Measurements from ENCODE around the gene TBC1D7. TPM values are rescaled to one million over a fixed set of nuclear protein-coding genes. Genes with fewer than 3 reads are reported as not detected.
"Not testable (repeated sequence)": the region's sequence is repeated elsewhere in the genome, so short reads cannot be mapped to it uniquely, and the experiment has no call there.

Gene TBC1D7
- total RNA-seq, 2 experiments from 2014 or later = 25.4 to 27.1 TPM

DNA sequence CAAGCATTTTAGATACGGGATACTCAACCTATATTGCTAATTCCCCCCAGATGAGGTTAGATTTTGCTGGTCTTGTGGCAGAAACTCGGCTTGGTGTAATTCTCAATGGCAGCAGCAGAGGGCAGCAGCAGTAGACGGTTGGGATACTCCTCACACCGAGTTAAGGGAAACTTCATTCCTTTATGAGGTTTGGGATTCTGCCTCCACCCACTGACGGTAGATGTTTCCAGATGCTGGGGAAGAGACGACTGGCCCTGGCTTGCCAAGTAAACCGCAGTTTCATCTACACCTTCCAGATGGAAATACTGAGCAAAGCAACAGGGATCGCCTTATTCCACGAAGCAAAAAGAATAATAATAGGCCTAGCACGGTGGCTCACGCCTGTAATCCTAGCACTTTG is 8.2 kb upstream of the TBC1D7 start:
- intact Hi-C loops (cut with micrococcal nuclease) = loop anchor here (1.0 to 2.0 kb wide), 10 partner anchors 20 to 730 kb away; partner anchors contain the start of gene GFOD1
- Mint-ChIP-seq H3K4me1 (ENCODE audit: low read depth) (peaks cover 8% of the 10 kb centered on the region), H3K27me3 (ENCODE audit: low read depth) (no peaks in the 10 kb centered on the region), H3K36me3 (ENCODE audit: low read depth) (no peaks in the 10 kb centered on the region), H3K4me3 (no peak overlapping the region), H3K27ac (no peak overlapping the region), H3K9me3 (no peaks in the 10 kb centered on the region)
- CTCF ChIA-PET = interaction anchor here (0.8 to 1.8 kb wide), 5 partner anchors 8 to 238 kb away, joined by 3 to 19 read pairs (median 5); partner anchors contain the start of genes SIRT5 and TBC1D7
- DNase-seq = peak; percentile 82

DNA sequence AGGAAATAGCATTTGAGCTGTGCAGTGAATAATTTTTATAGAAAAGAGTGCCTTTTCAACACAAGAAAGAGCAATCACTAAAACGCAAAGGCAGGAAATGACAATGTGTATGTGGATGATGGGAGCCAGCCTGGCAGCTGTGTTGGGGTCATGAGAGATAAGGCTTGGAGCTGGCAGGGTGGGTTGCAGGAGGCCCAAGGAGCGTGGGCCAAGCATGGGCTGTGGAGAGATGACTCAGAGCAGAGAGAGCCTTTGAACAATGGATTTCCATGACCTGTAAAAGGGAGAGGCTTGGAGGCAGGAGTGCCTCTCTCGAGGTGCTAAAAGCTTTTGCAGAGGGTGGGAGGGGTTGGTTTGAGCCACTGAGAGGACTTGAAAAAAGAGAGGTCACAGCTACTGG is 6.6 kb upstream of the TBC1D7 start:
- Mint-ChIP-seq H3K9me3 (no peaks in the 10 kb centered on the region), H3K4me3 (no peak overlapping the region), H3K4me1 (ENCODE audit: low read depth) (peaks cover 5% of the 10 kb centered on the region), H3K36me3 (ENCODE audit: low read depth) (no peaks in the 10 kb centered on the region), H3K27ac (no peak overlapping the region), H3K27me3 (ENCODE audit: low read depth) (no peaks in the 10 kb centered on the region)
- no peak for DNase-seq
- intact Hi-C loops (cut with micrococcal nuclease) = loop anchor here (5.0 kb wide), 1 partner anchor 443 kb away; no protein-coding TSS in a partner anchor
- CTCF ChIA-PET = interaction anchor here (0.7 to 4.8 kb wide), 7 partner anchors 140 to 446 kb away, joined by 3 to 32 read pairs (median 3); partner anchors contain the start of gene SIRT5

DNA sequence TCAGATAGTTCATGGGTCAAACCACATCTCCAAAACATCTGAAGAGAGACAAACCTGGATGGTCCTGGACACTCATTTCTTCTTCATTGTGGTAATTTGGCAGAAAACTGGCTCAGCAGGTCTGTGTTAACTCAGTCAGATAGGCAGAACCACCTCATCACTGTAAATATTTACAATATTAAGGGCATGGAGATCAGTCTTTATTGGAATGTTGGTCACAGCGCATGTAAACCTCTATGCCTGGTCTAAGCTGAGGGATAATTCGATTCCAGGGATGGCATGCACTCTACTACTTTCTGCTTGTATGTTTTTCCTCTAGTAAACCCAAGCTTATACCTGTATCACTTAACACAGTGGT is 4.0 kb upstream of the TBC1D7 start:
- CTCF ChIA-PET = interaction anchor here (1.0 to 4.8 kb wide), 10 partner anchors 9 to 735 kb away, joined by 3 to 32 read pairs (median 4); partner anchors contain the start of genes NOL7 and SIRT5
- H3K9me3 Mint-ChIP-seq = no peaks in the 10 kb centered on the region
- peaks cover 13% of the 10 kb centered on the region for H3K4me1 Mint-ChIP-seq (ENCODE audit: low read depth)
- H3K36me3 Mint-ChIP-seq (ENCODE audit: low read depth) = no peaks in the 10 kb centered on the region
- no peak overlapping the region for H3K4me3 Mint-ChIP-seq
- intact Hi-C loops (cut with micrococcal nuclease) = loop anchor here (5.0 kb wide), 1 partner anchor 440 kb away; no protein-coding TSS in a partner anchor
- H3K27me3 Mint-ChIP-seq (ENCODE audit: low read depth) = no peaks in the 10 kb centered on the region
- no peak overlapping the region for H3K27ac Mint-ChIP-seq
- DNase-seq = no peak

DNA sequence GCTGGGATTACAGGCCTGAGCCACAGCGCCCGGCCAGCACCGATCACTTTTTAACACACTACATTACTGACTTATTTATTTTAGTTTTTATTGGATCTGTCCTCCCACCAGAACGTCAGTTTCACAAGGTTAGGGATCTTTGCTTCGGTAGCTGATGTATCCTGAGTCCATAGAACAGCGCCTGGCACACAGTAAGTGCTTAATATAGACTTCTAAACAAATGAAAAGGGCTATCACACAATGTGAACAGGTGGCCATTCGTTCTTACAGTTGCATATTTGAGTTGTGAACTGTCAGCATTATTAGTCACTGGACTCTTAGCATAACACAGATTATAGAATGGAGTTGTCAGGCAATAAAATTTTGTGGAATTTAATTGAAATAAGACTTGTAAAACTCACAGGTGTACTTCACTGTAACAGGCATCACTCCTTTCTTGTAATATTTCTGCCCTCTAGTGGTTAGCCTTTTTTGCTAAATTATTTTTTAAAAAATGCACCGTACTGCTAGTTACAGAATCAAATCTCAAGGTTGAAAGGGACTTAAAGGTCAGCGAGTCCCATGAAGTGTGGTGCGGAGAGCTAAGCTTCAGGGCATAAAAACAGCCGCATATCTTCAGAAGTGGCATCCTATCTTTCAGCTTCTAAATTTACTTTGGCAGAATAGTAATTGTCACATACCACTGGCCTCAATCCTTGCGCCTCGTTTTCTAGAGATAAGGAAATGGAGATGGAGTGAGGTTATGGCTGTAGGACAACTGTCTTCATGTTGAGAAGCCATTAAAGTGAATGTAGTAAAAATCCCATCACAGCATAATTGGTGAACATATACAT is 3.4 kb upstream of the TBC1D7 start:
- H3K9me3 Mint-ChIP-seq = no peaks in the 10 kb centered on the region
- no peak for DNase-seq
- no peaks in the 10 kb centered on the region for H3K27me3 Mint-ChIP-seq (ENCODE audit: low read depth)
- CTCF ChIA-PET = interaction anchor here (0.6 to 4.8 kb wide), 16 partner anchors 10 to 1273 kb away, joined by 3 to 32 read pairs (median 4); partner anchors contain the start of genes NOL7 and SIRT5
- H3K36me3 Mint-ChIP-seq (ENCODE audit: low read depth) = no peaks in the 10 kb centered on the region
- peaks cover 16% of the 10 kb centered on the region for H3K4me1 Mint-ChIP-seq (ENCODE audit: low read depth)
- H3K4me3 Mint-ChIP-seq = no peak overlapping the region
- no peak overlapping the region for H3K27ac Mint-ChIP-seq
- intact Hi-C loops (cut with micrococcal nuclease) = loop anchor here (1.0 to 5.0 kb wide), 4 partner anchors 136 to 693 kb away; no protein-coding TSS in a partner anchor

DNA sequence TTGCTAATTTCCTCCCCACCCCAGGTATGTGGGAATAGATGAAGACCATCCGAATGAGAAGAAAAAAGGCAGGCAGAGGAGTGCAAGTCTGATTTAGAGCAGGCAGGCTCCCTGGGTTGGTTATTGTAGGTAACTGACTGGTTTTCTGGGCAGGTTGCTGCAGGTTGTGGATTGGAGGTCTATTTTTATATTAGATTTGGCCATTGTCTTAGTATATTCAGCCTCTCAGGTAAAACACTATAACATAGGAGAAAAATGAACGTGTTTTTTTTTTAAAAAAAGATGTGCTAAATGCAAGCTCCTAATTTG is 492 bp upstream of the TBC1D7 start:
- Mint-ChIP-seq H3K27ac (peak overlapping the region; percentile 93), H3K4me3 (peak overlapping the region; percentile 95), H3K27me3 (ENCODE audit: low read depth) (no peaks in the 10 kb centered on the region), H3K36me3 (ENCODE audit: low read depth) (peaks cover 16% of the 10 kb centered on the region), H3K4me1 (ENCODE audit: low read depth) (peaks cover 18% of the 10 kb centered on the region), H3K9me3 (no peaks in the 10 kb centered on the region)
- CTCF ChIA-PET = interaction anchor here (0.6 to 2.9 kb wide), 9 partner anchors 9 to 793 kb away, joined by 3 to 17 read pairs (median 3); partner anchors contain the start of gene SIRT5
- intact Hi-C loops (cut with micrococcal nuclease) = loop anchor here (1.0 to 5.0 kb wide), 7 partner anchors 26 to 485 kb away; partner anchors contain the start of gene MCUR1
- no peak for DNase-seq

DNA sequence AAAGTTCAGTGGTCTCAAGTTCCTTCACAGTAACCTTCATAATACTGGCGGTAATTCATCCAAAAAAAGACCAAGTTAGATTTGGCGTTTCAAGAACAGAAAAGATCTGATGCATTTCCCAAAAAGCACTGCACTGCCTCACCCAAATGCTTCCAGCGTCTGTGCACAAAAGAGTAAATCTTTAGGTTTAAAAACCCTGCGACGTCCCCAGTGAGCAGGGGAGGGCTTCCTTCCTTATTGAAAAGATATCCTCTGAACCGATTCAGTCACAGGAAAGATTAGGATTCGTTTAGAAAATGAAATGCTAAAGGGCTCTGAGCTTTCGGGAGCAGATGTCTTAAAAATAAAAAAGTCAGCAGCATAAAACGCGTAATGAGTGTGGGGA is 654 bp downstream of the TBC1D7 start:
- peaks cover 20% of the 10 kb centered on the region for H3K36me3 Mint-ChIP-seq (ENCODE audit: low read depth)
- peak; percentile 20 for DNase-seq
- H3K27ac Mint-ChIP-seq = peak overlapping the region; percentile 93
- no peaks in the 10 kb centered on the region for H3K9me3 Mint-ChIP-seq
- H3K4me1 Mint-ChIP-seq (ENCODE audit: low read depth) = peaks cover 18% of the 10 kb centered on the region
- CTCF ChIA-PET = interaction anchor here (0.6 to 2.9 kb wide), 7 partner anchors 19 to 690 kb away, joined by 3 to 17 read pairs (median 3); partner anchors contain the start of gene SIRT5
- H3K27me3 Mint-ChIP-seq (ENCODE audit: low read depth) = no peaks in the 10 kb centered on the region
- H3K4me3 Mint-ChIP-seq = peak overlapping the region; percentile 95
- intact Hi-C loops (cut with micrococcal nuclease) = loop anchor here (1.0 to 5.0 kb wide), 7 partner anchors 24 to 487 kb away; partner anchors contain the start of gene MCUR1

DNA sequence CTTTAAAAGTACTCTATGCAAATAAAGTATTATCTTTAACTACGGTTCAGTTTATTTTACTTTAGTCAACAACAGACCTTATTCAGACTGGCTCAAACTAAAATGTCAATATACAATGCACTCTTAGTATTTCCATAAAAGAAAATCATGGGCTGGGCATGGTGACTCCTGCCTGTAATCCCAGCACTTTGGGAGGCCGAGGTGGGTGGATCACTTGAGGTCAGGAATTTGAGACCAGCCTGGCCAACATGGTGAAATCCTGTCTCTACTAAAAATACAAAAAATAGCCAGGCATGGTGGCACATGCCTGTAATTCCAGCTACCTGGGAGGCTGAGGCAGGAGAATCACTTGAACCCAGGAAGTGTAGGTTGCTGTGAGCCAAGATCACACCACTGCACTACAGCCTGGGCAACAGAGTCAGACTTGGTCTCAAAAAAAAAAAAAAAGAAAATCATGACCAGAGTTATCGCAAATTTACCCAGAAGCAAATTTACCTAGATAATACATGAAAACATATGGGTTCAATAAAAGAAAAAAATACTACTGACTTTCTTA is 2.2 kb downstream of the TBC1D7 start:
- CTCF ChIA-PET; H3K9me3 Mint-ChIP-seq; H3K27ac Mint-ChIP-seq; H3K4me3 Mint-ChIP-seq; DNase-seq; H3K27me3 Mint-ChIP-seq (ENCODE audit: low read depth): not testable (repeated sequence)
- intact Hi-C loops (cut with micrococcal nuclease) = loop anchor here (5.0 kb wide), 1 partner anchor 314 kb away; no protein-coding TSS in a partner anchor
- peaks cover 18% of the 10 kb centered on the region for H3K4me1 Mint-ChIP-seq (ENCODE audit: low read depth)
- H3K36me3 Mint-ChIP-seq (ENCODE audit: low read depth) = peaks cover 25% of the 10 kb centered on the region

DNA sequence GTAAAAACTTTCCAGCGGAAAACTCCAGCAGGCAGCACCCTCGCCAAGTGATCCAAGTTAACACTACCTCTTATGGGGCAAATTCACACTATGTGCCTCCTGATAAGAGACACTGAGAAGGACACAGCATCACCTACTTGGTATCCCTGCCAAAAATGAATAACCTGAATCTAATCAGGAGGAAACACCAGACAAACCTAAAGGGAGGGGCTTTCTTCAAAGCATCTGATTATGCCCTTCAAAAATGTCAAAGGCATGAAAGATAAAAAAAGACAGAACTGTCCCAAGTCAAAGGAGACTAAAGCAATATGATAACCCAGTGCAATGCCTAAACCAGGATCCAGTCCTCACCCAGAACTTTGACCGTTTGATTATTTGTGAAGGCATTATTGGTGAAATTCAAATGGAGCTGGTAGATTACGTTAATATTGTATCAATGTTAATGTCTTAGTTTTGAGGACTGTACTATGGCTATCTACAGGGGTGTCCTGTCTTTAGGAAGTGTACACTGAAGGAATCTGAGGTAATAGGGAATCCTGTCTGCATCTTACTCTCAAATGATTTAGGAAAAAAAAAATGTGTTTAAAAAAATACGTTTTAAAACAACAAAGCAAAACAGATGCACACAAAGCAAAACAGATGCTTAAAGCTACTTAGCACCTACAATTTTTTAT is 8.3 kb downstream of the TBC1D7 start:
- H3K36me3 Mint-ChIP-seq (ENCODE audit: low read depth) = peaks cover 55% of the 10 kb centered on the region

DNA sequence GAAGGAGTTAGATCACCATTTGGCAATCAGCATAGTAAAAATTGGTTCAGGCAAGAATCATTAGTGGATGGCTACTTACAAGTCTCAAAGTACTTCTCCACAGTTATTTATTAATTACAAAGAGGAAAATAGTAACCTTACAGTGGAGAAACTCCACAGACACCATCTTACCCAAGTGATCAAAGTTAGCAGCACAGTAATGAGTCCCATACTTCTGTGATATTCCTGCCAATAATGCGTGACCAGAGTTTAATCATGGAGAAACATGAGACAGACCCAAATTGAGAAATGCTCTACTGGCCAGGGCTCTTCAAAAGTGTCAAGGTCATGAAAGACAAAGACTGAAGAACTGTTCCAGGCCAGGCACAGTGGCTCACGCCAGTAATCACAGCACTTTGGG is 9.5 kb downstream of the TBC1D7 start:
- CTCF ChIA-PET = no interaction called here
- no peak overlapping the region for H3K27ac Mint-ChIP-seq
- H3K4me1 Mint-ChIP-seq (ENCODE audit: low read depth) = no peaks in the 10 kb centered on the region
- H3K27me3 Mint-ChIP-seq (ENCODE audit: low read depth) = no peaks in the 10 kb centered on the region
- no peak overlapping the region for H3K4me3 Mint-ChIP-seq
- peaks cover 47% of the 10 kb centered on the region for H3K36me3 Mint-ChIP-seq (ENCODE audit: low read depth)
- intact Hi-C loops (cut with micrococcal nuclease) = no loop called here
- no peak for DNase-seq
- H3K9me3 Mint-ChIP-seq = no peaks in the 10 kb centered on the region

More for the DNA sequence above, 8.3 kb downstream of the TBC1D7 start:
- DNase-seq = no peak
- H3K27me3 Mint-ChIP-seq (ENCODE audit: low read depth) = no peaks in the 10 kb centered on the region
- no peak overlapping the region for H3K27ac Mint-ChIP-seq
- intact Hi-C loops (cut with micrococcal nuclease) = no loop called here
- H3K9me3 Mint-ChIP-seq = no peaks in the 10 kb centered on the region
- no peak overlapping the region for H3K4me3 Mint-ChIP-seq
- no peaks in the 10 kb centered on the region for H3K4me1 Mint-ChIP-seq (ENCODE audit: low read depth)
- CTCF ChIA-PET = interaction anchor here (0.7 kb wide), 1 partner anchor 11 kb away, joined by 3 read pairs; no protein-coding TSS in a partner anchor

DNA sequence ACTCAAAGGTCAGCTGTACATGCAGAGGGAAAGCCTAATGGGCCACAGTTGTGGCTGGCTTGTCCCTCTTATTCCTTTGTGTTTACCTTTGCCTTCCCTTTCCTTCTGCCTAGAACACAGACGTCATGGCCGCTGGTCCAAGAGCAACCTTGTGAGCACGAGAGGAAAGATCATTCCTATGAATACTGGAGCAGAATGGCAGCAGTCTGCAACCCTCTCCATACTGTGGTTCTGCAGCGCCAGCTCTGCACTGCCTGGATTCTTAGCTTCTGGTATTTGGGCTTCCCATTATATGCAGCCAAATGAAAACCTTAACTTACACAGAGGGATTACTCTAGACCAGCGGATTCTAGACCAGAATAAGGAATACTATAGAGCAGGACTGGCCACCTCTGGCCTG is 12.4 kb downstream of the TBC1D7 start:
- CTCF ChIA-PET = no interaction called here
- Mint-ChIP-seq H3K27ac (no peak overlapping the region), H3K36me3 (ENCODE audit: low read depth) (peaks cover 42% of the 10 kb centered on the region), H3K27me3 (ENCODE audit: low read depth) (no peaks in the 10 kb centered on the region), H3K4me3 (no peak overlapping the region), H3K9me3 (no peaks in the 10 kb centered on the region), H3K4me1 (ENCODE audit: low read depth) (no peaks in the 10 kb centered on the region)
- no peak for DNase-seq
- intact Hi-C loops (cut with micrococcal nuclease) = no loop called here

DNA sequence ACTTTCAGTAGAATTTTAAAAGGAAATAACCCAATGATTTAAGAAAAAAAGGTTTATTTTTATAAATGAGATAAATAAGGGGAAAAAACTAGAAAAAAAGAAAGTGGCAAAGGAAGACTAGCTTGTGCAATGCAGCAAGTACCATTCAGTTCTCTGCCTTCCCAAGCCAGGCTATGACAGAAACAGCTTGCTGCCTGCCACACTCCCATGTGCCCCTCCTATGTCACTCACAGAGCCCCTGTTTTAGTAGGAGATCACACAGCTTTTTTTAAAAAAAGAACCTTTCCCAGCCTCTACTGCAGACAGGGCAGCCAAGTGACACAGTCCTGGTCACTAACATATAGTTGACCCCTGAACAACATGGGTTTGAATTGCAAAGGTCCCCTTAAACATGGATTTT is 13.5 kb downstream of the TBC1D7 start:
- Mint-ChIP-seq H3K4me1 (ENCODE audit: low read depth) (no peaks in the 10 kb centered on the region), H3K36me3 (ENCODE audit: low read depth) (peaks cover 37% of the 10 kb centered on the region), H3K9me3 (no peaks in the 10 kb centered on the region), H3K4me3 (no peak overlapping the region), H3K27ac (no peak overlapping the region), H3K27me3 (ENCODE audit: low read depth) (no peaks in the 10 kb centered on the region)
- intact Hi-C loops (cut with micrococcal nuclease) = no loop called here
- CTCF ChIA-PET = no interaction called here
- no peak for DNase-seq

DNA sequence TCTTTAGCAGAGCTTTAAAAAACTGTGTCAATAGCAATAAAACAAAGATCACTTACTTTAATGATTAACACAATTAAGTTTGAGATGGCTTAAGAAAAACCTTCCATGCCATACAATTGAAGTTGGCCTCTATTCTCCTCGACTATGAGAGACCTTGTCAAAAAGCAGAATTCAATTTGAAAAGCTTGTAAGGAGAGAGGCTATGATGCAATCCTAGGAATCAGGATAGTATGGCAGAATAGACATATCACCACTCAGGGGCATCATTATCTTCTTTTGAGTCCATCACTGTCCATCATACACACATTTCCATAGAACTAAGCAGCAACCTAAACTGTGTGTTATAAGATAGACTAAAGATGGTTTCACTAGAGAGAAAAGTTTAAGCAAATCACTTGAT is 17.2 kb downstream of the TBC1D7 start:
- no peaks in the 10 kb centered on the region for H3K27me3 Mint-ChIP-seq (ENCODE audit: low read depth)
- intact Hi-C loops (cut with micrococcal nuclease) = no loop called here
- peaks cover 31% of the 10 kb centered on the region for H3K36me3 Mint-ChIP-seq (ENCODE audit: low read depth)
- peaks cover 12% of the 10 kb centered on the region for H3K4me1 Mint-ChIP-seq (ENCODE audit: low read depth)
- H3K9me3 Mint-ChIP-seq = no peaks in the 10 kb centered on the region
- H3K4me3 Mint-ChIP-seq = no peak overlapping the region
- no peak for DNase-seq
- CTCF ChIA-PET = interaction anchor here (0.6 kb wide), 1 partner anchor 399 kb away, joined by 3 read pairs; no protein-coding TSS in a partner anchor
- H3K27ac Mint-ChIP-seq = no peak overlapping the region

All from activated naive CD4-positive, alpha-beta T cell treated with anti-CD3 and anti-CD28 coated beads for 36 hours (primary cell).